GM18526 (cell line): ENCODE measurements around the gene ADAMTS6.

Experiments
- POLR2A ChIP-seq: IDR thresholded peaks from 3 replicates; pipeline ENCODE4 v1.6.1; 2011; ENCODE audit not compliant: insufficient read length; ENCODE audit errors: extremely low read depth

ADAMTS6 gene

DNA sequence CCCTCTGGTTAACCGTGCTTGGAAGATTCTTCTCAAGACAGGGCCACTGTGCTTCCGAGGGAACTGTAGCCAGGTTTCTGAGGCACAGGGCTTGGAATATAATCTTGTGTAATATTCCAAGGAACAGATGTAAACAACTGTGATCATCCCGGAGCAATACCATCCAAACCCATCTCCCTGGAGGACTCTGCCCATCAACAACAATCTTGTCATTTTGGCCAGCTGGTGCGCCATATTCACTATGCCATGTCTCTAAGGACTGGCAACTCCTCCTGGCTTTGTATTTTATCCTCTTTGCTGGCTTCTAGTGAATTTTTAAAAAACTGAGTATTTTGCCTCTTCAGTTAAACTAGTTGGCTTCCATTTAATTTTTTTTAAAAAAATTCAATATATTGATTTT, 349.3 kb downstream of the ADAMTS6 start:
- TF ChIP-seq POLR2A = no peak

DNA sequence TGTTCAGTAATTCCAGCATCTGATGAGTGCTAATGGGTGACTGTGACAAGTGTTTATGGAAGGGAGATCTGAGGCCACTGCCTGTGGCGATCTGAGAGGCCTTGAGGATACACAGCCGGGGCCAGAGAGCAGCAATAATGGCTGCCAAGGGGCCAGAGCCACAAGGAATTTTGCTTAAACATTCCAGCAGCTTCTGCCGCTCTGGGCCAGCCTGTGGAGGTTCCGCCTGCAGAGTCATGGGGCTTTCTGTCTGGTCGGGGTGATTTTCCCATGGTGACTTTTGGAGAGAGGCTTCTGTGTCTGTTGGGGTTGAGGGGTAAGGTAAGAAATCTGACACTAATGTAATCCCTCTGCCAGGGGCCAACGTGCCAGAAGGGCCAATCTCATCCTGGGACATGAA, 353.5 kb downstream of the ADAMTS6 start:
- no peak for TF ChIP-seq POLR2A

DNA sequence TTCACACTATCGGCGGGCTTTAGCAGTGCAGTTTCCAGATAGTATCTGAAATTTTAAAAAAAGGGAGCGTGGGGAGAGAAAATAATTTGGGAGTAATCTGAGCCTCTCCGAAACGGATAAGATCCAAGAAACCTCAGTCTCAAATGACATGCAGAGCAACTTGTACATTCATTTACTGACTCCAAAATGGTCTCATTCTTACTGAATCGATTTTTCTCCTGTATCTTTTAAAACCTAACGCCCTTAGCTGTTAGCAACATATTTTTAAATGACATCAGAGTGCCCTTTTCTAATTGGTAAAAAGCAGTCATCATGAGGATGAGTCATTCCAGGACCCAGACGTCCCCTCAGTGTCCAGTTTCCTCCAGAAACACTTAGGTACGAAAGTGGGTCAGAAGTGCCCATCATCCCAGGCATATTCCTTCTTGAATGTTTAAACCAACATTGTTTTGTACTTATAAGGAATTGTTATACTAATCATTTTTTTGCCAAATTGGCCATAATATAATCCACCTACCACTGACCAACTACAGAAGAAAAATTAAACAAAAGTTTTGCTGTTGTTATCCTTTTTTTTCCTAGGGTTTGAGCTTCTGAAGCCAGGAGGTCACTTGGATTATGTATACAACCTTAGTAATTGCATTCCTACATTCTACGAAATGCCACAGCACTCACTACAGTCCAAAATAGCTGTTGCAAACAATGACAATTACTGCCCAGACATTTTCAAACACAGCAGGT, 354.4 kb downstream of the ADAMTS6 start:
- TF ChIP-seq POLR2A = no peak

DNA sequence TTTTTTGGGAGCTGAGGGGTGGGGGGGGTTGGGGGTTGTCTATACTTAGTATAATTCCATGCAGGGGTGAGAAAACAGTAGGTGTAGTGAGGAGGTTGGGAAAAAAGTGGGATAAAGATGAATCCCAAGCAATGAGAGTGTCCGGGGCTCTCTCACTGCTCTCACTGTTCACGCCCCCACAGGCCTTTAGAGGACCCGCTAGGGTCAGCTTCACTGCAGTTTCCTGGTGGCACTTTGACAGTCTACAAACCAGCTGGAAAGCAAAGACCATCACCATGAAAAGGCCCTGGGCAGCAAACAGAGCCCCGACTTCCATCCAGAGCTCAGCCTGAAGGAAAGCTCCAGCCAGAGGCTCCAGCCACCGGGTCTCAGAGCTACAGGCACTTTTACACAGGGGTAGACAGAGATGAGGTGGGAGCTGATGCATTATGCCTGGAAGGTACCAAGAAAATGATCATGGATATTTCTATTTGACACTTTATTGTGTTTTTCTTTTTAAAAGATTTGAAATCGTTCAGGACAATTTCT, 355.1 kb downstream of the ADAMTS6 start:
- TF ChIP-seq POLR2A = no peak

DNA sequence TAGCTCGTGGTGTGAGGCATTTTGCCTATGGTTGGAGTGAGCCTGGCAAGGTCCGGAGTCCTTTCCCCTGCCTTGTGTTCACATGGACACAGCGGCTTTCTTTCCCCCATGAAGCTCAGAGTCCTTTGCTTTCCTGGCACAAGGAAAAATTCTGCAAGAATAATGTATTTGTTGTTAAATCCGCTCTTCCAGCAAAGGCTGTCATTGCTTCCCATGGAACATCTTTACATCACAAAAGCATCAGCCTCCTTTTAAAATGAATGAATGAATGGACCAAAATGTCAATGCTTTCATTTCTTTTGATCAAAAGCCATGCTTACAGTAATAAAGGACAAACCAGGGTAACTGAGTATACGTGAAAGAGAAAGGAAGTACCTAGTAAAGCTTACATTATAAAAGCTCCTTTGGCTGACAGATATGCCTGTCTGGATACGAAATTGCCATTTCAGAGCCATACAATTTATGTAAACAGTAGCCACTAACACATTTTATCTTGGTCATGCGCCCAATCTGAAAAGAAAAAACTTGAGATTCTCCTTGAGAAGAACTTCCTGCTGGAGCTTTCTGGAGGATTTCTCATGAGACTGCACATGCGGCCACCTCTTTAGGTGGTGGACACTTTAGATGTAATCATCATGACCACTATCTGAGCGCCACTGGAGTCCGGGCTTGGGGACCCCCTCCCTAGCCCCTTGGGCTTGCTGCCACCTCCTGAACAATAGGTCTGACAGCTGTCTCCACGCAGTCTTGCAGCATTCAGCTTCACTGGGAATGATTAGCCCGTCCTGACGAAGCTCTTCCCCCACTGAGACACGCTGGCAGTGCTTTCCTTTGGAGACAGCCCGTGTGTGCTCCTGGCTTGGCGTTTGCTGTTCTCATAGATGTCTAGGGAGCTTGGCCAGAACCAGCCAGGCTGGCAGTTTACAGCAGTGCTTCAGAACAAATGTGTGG, 355.9 kb downstream of the ADAMTS6 start:
- TF ChIP-seq POLR2A = no peak

DNA sequence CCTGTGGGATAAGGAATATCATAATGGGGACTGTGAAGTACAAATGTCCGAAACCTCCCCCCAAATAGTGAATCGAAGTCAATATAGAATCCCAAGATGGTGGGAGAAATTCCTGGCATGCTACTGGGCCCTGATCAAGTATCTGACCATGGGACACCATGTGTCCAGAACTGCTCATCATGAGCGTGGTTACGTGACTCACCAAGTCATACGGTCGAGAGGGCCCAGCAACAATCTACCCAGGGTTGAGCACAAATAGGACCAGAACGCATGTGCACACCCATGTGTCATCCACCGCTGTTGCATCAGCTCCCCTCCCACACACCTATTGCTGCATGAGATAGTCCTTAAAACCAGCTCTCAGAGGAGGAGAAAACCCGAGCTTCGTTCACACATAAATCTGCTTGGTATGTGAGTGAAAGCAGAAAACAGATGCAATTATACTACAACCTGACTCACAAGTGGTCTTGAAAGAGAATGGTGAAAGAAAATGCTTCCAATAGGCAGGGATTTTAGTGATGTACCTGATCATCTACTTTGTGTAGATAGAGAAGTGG, 359.8 kb downstream of the ADAMTS6 start:
- TF ChIP-seq POLR2A = no peak

DNA sequence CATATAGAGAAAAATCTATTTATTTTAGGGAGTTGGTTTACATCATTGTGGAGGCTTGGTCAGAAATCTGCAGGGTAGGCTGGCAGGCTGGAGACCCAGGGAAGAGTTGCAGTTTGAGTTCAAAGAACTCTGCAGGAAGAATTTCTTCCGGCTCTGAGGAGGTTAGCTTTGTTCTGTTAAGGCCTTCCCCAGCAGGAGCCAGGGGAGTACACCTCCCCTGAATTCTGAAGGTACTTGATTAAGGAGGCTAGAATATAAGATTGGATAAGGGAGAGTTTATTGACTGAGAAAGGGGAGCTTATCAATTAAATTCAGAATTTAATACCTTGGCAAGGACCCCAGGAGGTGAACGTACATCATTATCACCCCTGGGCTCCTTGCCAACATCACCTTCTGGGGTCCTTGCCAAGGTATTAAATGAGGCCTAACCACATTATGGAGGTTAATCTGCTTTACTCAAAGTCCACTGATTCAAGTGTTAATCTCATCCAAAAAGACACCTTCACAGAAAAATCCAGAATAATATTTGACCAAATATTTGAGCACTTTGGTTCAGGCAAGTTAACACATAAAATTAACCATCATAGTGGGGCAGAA, 361.3 kb downstream of the ADAMTS6 start:
- no peak for TF ChIP-seq POLR2A

DNA sequence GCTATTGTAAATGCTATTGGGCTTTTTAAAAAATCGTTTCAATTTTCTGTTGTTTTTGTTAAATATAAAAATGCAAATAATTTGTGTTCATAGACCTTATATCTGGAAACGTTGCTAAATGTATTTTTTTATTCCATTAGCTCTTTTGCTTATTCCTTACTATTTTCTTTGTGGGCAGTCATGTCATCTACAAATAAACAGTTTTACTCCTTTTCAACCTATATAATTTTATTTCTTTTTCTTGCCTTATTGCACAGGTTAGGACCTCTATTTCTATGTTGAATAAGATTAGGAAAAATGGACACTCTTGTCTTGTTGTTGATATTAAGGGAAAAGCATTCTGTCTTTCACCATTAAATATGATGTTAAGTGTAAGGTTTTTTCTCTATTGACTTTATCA, 364.2 kb downstream of the ADAMTS6 start:
- no peak for TF ChIP-seq POLR2A

DNA sequence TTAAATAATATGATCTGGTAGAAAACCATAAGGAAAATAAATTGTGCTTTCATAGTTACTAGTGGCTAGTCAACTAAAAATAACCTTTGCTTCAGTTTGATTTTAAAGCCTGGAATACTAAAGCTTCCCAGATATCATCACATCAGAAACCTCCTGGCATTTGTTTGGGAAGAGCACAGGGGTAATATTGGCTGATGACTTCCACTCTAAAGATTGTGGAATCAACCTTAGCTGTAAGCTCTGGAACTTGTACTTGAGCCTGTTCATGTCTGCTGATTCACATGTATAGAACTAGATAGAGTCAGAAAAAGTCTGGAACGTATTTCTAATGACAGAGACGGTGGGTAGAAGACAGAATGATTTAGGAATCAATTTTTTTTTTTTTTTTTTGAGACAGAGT, 367.9 kb downstream of the ADAMTS6 start:
- TF ChIP-seq POLR2A = no peak

DNA sequence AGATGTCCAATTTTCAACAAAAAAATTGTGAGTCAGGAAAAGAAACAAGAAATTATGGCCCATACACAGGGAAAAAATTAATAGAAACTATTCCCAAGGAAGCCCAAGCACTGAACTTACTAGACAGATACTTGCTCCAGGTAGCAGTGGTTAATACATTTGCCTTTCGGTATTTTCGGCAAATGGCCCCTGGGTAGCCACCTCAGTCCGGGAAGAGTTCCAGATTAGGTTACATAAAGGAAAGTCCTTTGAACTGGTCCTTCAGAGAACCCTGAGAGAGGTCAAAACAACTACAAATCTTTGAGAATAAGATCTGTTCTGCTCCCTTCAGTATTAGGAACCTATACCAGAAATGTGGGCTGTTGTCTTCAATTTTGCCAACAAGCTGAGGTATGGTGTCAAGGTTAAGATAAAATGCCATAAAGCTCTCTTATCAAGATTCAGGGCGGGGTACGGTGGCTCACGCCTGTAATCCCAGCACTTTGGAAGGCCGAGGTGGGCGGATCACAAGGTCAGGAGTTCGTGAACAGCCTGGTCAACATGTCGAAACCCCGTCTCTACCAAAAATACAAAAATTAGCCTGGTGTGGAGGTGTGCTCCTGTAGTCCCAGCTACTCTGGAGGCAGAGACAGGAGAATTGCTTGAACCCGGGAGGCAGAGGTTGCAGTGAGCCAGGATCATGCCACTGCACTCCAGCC, 369.6 kb downstream of the ADAMTS6 start:
- no peak for TF ChIP-seq POLR2A

DNA sequence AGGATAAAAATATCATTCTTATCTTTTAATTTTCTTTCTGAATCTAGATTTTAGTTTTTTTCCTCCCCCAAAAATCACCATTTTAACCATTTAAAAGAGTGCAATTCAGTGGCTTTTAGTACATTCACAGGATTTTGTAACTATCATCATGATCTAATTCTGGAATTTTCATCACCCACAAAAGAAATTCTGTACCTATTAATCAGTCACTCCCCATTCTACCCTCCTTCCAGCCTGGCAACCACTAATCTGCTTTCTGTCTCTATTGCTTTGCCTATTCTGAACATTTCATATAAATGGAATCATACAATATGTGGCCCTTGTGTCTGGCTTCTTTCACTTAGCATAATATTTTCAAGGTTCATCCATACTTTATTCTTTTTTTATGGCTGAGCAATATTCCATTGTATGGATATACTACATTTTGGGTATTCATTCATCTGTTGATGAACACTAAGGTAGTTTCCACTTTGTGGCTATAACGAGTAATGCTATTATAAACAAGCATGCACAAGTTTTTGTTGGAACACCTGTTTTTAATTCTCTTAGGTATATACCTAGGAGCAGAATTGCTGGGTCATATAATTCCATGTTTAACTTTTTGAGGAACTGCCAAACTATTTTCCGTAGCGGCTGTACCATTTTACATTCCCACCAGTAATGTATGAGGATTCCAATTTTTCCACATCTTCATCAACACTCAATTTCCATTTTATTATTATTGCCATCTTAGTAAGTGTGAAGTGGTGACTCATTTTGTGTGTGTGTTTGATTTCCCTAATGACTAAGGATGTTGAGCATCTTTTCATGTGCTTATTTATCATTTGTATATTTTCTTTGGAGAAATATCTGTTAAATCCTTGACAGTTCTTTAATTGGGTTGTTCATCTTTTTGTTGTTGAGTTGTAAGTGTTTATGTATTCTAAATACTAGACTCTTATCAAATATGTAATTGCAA, 372.7 kb downstream of the ADAMTS6 start:
- no peak for TF ChIP-seq POLR2A

DNA sequence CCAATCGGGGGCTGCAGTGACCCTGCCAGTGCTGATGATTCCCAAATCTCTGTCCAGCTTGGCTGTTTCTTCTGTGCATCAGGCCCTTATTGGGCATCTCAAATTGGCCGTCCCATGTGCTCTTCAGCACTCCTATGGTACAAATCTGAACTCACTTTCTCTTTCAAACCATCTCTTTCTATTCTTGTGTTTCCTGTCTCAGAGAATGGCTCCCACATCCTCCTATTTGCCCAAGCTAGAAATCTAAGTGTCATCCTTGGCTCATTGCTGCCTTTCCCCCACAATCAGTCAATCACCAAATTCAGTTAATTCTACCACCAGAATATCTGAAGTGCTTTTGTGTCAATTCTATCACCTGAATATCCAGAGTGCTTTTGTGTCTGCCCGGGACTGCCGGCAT, 376.4 kb downstream of the ADAMTS6 start:
- TF ChIP-seq POLR2A = no peak

DNA sequence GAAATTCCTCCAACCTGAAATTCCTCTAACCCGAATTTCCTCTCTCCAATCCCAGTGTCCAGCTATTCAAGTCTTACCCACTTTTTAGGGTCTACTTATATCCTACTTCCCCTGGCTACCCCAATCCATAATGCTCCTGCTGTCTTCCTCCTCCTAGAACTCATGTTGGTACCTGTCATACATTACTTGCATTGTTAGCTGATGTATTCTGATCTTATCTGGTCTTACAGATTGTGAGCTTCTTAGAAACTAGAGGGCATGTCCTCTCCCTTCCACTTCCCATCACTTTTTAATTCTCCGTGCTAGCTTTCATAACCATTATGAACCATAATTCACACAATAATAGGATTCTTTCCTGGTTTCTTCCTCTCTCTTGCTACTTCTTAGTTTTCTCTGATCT, 376.9 kb downstream of the ADAMTS6 start:
- TF ChIP-seq POLR2A = no peak
